BJ (cell line): ENCODE results near the gene SLC12A7. TPM values are rescaled to one million over a fixed set of nuclear protein-coding genes. Genes with fewer than 3 reads are reported as not detected.

ENCODE experiments used
- CTCF ChIA-PET: fragments of 350-600 bp; formaldehyde crosslinking; extraction: SDS; loops from one replicate; lab custom pipeline; 2021; ENCODE audit warnings: antibody characterized with exemption, inconsistent platforms; lab: Yijun Ruan, JAX
- POLR2A ChIA-PET: fragments of 300-600 bp; sonication (Branson Sonifier 250); formaldehyde crosslinking; extraction: SDS; loops from one replicate; lab custom pipeline; 2021; ENCODE audit warnings: antibody characterized with exemption; lab: Charles Lee
- DNase-seq: peaks from one replicate; pipeline ENCODE4 v3.0.0-alpha.2; 2011; ENCODE audit warnings: low read depth
- H3K27me3 ChIP-seq: 2 replicates; pipeline ENCODE4 v1.6.0; 2011; ENCODE audit warnings: low read length; ENCODE audit not compliant: control insufficient read depth, insufficient read depth
- H3K36me3 ChIP-seq: 2 replicates; pipeline ENCODE4 v1.5.1; 2011; ENCODE audit warnings: low read length; ENCODE audit not compliant: control insufficient read depth, insufficient read depth
- H3K4me3 ChIP-seq: 2 replicates; pipeline ENCODE4 v1.5.1; 2011; ENCODE audit warnings: low read depth, mild to moderate bottlenecking, control low read depth, low read length
- polyA plus RNA-seq: library from polyadenylated mRNA; depleted of rRNA; stranded (reverse); fragments of >200 nt; gene quantifications from 2 replicates; pipeline ENCODE4 v1.2.3, GENCODE V29; 2011
- TF ChIP-seq, protein P1 (sequence below): IDR thresholded peaks from 2 replicates; pipeline ENCODE4 v1.5.1; 2011; ENCODE audit warnings: low read depth, mild to moderate bottlenecking, control low read depth, inconsistent platforms, low read length, moderate library complexity; ENCODE audit not compliant: insufficient read depth

The SLC12A7 gene
- polyA plus RNA-seq, 1 experiment = 4.6 TPM

DNA sequence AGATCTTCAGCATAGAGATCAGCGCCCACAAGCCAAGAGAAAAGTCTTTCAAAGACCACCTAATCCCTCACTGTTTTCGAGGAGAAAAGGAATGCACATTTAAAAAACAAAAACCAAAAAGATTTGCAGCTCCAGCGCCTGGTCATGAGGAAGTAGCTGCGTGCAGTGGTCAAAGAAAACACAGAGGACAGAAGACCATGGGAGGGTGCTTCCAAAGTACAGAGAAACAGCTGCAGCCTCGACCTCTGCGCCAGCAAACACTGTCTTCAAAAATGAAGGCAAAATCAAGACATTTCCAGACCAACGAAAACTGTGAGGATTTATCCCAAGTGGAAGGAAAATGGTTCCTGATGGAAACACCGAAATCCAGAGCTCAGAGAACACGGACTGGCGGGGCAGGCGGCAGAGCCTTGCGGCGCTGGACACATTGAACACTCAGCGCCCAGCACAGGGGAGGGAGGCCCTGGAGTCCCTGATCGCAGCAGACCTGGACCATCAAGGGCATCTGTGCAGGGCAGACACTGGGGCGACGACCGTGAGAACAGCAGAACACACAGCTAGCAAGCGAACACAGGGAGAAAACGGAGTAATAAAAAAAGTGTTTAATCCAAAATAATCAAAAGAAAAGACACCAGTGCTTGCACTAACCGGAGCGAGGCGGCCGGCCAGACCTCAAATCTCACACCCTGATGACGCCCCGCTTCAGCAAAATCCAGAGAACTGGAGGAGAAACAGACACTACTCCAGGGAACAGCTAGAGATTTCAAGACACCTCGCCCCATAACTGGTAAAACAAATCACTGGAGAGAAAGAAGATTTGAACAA lies 12.6 kb upstream of the SLC12A7 start:
- POLR2A ChIA-PET = interaction anchor here (0.5 kb wide), 1 partner anchor 122 kb away, joined by 20 read pairs; no protein-coding TSS in a partner anchor
- CTCF ChIA-PET = interaction anchor here (0.7 to 1.7 kb wide), 8 partner anchors 9 to 201 kb away, joined by 3 to 6 read pairs (median 3); no protein-coding TSS in a partner anchor

DNA sequence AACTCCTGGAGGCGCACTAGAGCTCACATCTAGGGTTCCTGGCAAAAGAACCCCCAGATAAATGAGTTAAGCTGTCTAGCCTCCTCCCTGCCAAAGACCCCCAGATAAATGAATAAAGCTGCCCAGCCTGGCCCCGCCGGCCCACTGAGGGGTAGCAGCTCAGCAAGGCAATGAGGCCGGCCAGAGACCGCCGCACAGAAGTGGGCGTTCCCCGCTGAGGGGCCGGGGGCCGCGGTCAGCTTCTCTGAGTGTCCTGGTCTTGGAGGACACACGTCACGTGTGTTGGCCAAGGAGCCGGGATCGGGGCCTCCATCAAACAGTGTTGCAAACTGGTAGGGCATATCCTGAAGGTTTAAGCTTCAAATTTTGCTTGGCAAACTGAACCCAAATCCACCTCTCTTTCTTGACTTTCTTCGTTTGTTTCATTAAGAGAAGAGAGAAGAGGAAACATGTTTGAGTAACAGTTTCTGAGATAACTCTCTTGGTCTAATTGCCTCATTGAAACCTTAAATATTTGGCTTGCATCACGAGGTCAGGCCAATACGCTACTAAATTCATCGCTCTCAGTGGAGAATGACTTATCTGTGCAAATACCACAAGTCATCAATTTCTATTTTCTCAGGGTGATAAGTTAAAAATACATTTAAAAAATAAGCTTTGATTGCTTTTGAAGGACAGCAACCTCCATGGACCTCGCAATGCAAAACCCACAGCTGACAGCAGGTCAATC lies 11.7 kb upstream of the SLC12A7 start:
- ChIA-PET CTCF (interaction anchor here (0.7 to 1.7 kb wide), 5 partner anchors 10 to 200 kb away, joined by 3 to 6 read pairs (median 3); no protein-coding TSS in a partner anchor), POLR2A (no interaction called here)
- peaks cover 20% of the 10 kb centered on the region for H3K27me3 ChIP-seq
- TF ChIP-seq, protein P1, sequence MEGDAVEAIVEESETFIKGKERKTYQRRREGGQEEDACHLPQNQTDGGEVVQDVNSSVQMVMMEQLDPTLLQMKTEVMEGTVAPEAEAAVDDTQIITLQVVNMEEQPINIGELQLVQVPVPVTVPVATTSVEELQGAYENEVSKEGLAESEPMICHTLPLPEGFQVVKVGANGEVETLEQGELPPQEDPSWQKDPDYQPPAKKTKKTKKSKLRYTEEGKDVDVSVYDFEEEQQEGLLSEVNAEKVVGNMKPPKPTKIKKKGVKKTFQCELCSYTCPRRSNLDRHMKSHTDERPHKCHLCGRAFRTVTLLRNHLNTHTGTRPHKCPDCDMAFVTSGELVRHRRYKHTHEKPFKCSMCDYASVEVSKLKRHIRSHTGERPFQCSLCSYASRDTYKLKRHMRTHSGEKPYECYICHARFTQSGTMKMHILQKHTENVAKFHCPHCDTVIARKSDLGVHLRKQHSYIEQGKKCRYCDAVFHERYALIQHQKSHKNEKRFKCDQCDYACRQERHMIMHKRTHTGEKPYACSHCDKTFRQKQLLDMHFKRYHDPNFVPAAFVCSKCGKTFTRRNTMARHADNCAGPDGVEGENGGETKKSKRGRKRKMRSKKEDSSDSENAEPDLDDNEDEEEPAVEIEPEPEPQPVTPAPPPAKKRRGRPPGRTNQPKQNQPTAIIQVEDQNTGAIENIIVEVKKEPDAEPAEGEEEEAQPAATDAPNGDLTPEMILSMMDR = no peak
- H3K36me3 ChIP-seq = no peaks in the 10 kb centered on the region
- DNase-seq = no peak
- no peak overlapping the region for H3K4me3 ChIP-seq

More for the DNA sequence above, 12.6 kb upstream of the SLC12A7 start:
- Histone ChIP-seq H3K27me3 (peaks cover 14% of the 10 kb centered on the region), H3K36me3 (no peaks in the 10 kb centered on the region), H3K4me3 (no peak overlapping the region)
- no peak for DNase-seq
- TF ChIP-seq, protein P1 = no peak

DNA sequence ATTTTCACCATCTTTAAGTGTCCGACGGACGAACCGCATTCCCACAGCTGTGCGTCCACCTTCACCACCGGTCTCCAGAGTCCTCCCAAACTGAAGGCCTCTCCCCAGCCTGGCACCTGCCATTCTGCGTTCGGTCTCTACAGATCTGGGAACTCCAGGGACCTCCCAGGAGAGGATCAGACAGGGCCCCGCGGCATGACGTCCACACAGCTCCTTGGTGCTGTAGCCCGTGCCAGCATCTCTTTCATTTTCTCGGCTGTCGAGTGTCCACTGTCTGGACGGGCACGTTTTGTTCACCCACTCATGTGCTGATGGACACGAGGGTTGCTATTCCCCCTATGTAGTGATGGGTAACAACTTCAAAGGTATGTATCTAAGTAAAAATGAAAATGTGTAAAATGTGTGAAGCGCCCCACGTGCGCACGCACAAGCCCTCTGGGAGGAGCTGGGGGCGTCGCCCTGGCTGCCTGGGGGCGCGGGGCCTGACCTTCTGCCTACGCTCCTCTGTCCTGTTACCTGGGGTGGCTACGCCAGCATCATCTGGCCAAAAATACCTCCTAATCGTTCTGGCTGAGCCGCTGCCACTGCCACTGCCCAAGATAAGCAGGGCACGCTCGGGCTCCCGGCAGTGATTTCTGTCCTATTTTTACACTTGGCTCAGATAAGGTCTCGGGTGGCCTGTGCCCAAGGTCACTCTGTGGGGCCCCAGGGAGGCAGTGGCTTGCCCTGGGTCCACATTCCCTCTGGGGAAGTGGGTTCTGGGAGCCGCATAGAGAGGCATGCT lies 10.8 kb upstream of the SLC12A7 start:
- Histone ChIP-seq H3K4me3 (no peak overlapping the region), H3K36me3 (no peaks in the 10 kb centered on the region), H3K27me3 (peaks cover 23% of the 10 kb centered on the region)
- DNase-seq = no peak
- POLR2A ChIA-PET = no interaction called here
- TF ChIP-seq, protein P1 = no peak
- CTCF ChIA-PET = interaction anchor here (1.3 kb wide), 1 partner anchor 18 kb away, joined by 5 read pairs; no protein-coding TSS in a partner anchor

DNA sequence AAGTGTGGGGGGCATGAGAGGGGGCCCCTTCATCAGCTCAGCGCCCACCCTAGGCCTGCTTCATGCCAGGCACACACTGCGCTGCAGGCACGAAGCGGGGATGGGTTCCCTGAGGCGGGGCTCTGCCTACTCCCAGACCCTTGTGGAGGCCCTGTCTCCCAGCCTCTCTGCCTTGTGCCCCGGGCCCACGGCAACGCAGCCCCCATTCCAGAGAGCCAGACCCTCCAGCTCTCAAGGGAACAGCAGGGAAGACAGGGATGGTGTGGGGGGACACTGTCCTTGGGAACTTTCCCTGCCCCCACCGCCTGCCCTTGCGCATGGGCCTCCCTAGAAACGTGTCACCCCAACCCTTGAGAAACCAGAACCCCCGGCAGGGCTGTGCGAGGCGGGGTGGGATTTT lies 10.0 kb upstream of the SLC12A7 start:
- Histone ChIP-seq H3K4me3 (no peak overlapping the region), H3K36me3 (no peaks in the 10 kb centered on the region), H3K27me3 (peaks cover 21% of the 10 kb centered on the region)
- CTCF ChIA-PET = interaction anchor here (0.6 to 1.3 kb wide), 2 partner anchors 9 to 18 kb away, joined by 3 to 5 read pairs; no protein-coding TSS in a partner anchor
- TF ChIP-seq, protein P1 = no peak
- POLR2A ChIA-PET = no interaction called here
- DNase-seq = no peak
